Measurements from ENCODE around the gene EOLA1.
"Not testable (repeated sequence)": the region's sequence is repeated elsewhere in the genome, so short reads cannot be mapped to it uniquely, and the experiment has no call there.

EOLA1 gene

GRCh38 chrX:149534926-149535602 lies 5.7 kb upstream of the EOLA1 start:
- Mint-ChIP-seq H3K27ac (ENCODE audit: low read depth) (peak overlapping the region; percentile 10), H3K36me3 (ENCODE audit: insufficient read depth) (peaks cover 17% of the 10 kb centered on the region)
- H3K9me3 Mint-ChIP-seq; H3K27me3 Mint-ChIP-seq; ATAC-seq (replicated peaks; ENCODE audit: extremely low read depth, poor library complexity, severe bottlenecking); DNase-seq (ENCODE audit: low spot score in 2 of 2); H3K4me1 Mint-ChIP-seq; H3K4me3 Mint-ChIP-seq: not testable (repeated sequence)

DNA sequence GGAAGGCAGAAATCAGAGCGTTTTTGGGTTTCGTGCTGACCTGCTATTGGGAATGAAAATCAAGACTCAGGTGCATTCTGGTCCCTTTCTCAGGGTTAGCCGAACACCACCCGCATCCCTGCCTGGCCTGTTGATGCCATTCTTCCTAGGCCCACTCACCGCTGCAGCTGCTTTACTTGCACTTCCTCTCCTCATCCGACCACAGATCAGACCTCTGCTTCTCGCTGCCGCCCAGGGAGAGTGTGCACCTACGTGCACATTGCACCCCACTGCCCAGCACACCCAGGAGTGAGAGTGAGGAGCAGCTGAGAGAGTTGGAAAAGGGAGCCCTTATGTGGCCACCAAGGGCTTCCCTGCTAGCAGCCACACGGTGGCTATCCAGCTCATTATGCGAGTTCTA lies 3.3 kb upstream of the EOLA1 start:
- H3K4me3 Mint-ChIP-seq; H3K9me3 Mint-ChIP-seq; H3K4me1 Mint-ChIP-seq; ATAC-seq (replicated peaks; ENCODE audit: extremely low read depth, poor library complexity, severe bottlenecking); DNase-seq (ENCODE audit: low spot score in 2 of 2); H3K27ac Mint-ChIP-seq (ENCODE audit: low read depth); H3K27me3 Mint-ChIP-seq: not testable (repeated sequence)
- H3K36me3 Mint-ChIP-seq (ENCODE audit: insufficient read depth) = peaks cover 20% of the 10 kb centered on the region

DNA sequence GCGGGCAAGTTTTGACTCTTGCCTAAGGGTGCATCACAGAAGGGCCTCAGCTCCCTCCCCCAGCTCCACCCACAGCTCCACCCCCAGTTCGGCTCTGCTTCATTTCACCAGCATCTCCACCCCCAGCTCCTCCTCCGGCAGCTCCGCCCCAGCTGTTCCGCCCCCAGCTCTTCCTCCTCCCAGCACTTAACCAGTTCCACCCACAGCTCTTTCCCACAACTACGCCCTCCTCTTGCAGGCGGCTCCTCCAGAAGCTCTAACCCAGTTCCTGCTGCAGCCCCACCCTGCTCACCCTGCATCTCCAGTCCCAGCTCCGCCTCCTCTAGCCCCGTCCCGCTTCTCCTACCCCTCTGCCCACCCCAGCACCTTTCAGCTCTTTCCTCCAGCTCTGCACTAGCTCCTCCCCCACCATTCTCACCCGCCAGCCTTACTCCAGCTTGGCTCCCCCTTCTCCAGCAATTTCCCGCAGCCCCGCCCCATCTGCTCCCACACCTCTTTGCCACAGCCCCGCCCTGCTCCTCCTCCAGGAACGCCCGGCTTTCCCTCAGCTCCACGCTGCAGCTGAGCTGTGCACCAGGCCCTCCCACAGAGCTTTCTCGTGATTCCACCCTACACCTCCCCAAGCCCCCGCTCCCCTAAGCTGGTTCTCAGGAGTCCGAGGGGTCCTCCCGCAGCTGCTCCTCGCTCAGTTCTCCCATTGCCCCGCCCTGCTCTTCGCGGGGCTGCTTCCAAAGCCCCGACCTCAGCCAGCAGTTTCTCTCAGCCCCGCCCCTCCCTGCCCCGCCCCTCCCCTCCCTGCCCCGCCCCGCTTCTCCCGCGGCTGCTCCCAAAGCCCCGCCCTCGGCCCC lies 1.3 kb upstream of the EOLA1 start:
- Mint-ChIP-seq H3K36me3 (ENCODE audit: insufficient read depth) (peaks cover 15% of the 10 kb centered on the region), H3K4me3 (peak overlapping the region; percentile 71), H3K9me3 (no peaks in the 10 kb centered on the region), H3K27me3 (no peaks in the 10 kb centered on the region), H3K27ac (ENCODE audit: low read depth) (peak overlapping the region; percentile 98), H3K4me1 (no peaks in the 10 kb centered on the region)
- DNase-seq (ENCODE audit: low spot score in 2 of 2) (peak; percentile 78 to 84), ATAC-seq (replicated peaks; ENCODE audit: extremely low read depth, poor library complexity, severe bottlenecking) (peak; percentile 42)

GRCh38 chrX:149540131-149540620 lies 636 bp upstream of the EOLA1 start:
- no peaks in the 10 kb centered on the region for H3K27me3 Mint-ChIP-seq
- H3K9me3 Mint-ChIP-seq = no peaks in the 10 kb centered on the region
- peaks cover 17% of the 10 kb centered on the region for H3K36me3 Mint-ChIP-seq (ENCODE audit: insufficient read depth)
- peak overlapping the region; percentile 98 for H3K27ac Mint-ChIP-seq (ENCODE audit: low read depth)
- peak overlapping the region; percentile 71 for H3K4me3 Mint-ChIP-seq
- ATAC-seq (replicated peaks; ENCODE audit: extremely low read depth, poor library complexity, severe bottlenecking) (peak; percentile 55), DNase-seq (ENCODE audit: low spot score in 2 of 2) (peak; percentile 61 to 75)
- H3K4me1 Mint-ChIP-seq = no peaks in the 10 kb centered on the region

- Mint-ChIP-seq H3K9me3 (no peaks in the 10 kb centered on the region), H3K27me3 (no peaks in the 10 kb centered on the region), H3K4me1 (no peaks in the 10 kb centered on the region), H3K27ac (ENCODE audit: low read depth) (peak overlapping the region; percentile 98), H3K36me3 (ENCODE audit: insufficient read depth) (peaks cover 17% of the 10 kb centered on the region), H3K4me3 (peak overlapping the region; percentile 71)
- ATAC-seq (replicated peaks; ENCODE audit: extremely low read depth, poor library complexity, severe bottlenecking) (no peak), DNase-seq (ENCODE audit: low spot score in 2 of 2) (no peak)
These were observed 772 bp downstream of the EOLA1 start for GRCh38 chrX:149541521-149542047.

DNA sequence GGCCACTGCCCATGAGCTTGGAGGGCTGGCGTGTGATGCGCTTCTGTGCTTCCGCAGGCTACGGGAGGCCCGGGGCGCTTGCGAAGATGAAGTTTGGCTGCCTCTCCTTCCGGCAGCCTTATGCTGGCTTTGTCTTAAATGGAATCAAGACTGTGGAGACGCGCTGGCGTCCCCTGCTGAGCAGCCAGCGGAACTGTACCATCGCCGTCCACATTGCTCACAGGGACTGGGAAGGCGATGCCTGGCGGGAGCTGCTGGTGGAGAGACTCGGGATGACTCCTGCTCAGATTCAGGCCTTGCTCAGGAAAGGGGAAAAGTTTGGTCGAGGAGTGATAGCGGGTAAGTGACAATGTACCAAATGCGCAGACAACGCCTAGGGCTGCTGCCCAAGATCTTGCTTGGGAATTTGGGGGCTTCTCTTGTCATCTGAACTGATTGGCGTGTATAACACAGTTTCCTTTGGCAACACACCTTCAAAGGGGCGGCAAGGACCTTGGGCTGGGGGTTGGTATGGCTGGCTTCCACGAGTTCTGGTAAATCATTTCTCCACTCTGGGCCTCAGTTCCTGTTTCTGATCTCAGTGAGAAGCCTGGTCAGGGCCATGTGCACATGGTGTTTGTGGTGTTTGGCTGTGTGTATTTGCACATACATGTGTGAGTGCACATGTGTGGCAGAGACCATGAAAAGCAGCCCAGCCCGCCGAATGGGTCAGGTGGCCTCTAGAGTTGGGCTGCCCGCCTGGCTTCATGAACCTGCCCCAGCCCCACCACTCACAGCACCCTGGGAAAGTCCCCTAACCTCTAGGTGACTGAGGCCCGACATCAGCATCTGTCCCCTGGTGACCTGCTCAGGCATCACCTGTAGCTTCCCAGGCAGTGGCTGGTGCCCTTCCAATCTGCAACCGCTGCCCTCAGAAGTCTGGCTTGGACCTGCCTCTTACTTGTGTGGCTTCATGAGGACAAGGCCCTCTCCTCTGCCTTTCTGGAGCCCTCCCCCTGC lies 5.0 kb downstream of the EOLA1 start:
- DNase-seq (ENCODE audit: low spot score in 2 of 2); ATAC-seq (replicated peaks; ENCODE audit: extremely low read depth, poor library complexity, severe bottlenecking); H3K27ac Mint-ChIP-seq (ENCODE audit: low read depth); H3K9me3 Mint-ChIP-seq; H3K4me3 Mint-ChIP-seq; H3K4me1 Mint-ChIP-seq; H3K27me3 Mint-ChIP-seq; H3K36me3 Mint-ChIP-seq (ENCODE audit: insufficient read depth): not testable (repeated sequence)

DNA sequence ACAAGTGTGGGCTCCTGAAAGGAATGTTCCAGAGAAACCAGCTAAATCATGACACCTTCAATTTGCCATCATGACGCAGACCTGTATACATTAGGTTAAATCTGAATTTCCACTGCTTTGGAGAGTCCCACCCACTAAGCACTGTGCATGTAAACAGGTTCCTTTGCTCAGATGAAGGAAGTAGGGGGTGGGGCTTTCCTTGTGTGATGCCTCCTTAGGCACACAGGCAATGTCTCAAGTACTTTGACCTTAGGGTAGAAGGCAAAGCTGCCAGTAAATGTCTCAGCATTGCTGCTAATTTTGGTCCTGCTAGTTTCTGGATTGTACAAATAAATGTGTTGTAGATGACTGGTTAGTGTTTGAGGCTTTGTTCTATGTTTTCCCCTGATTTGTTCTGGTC lies 6.2 kb downstream of the EOLA1 start:
- ATAC-seq (replicated peaks; ENCODE audit: extremely low read depth, poor library complexity, severe bottlenecking); H3K4me3 Mint-ChIP-seq; H3K27me3 Mint-ChIP-seq; DNase-seq (ENCODE audit: low spot score in 2 of 2); H3K36me3 Mint-ChIP-seq (ENCODE audit: insufficient read depth); H3K9me3 Mint-ChIP-seq; H3K27ac Mint-ChIP-seq (ENCODE audit: low read depth); H3K4me1 Mint-ChIP-seq: not testable (repeated sequence)

DNA sequence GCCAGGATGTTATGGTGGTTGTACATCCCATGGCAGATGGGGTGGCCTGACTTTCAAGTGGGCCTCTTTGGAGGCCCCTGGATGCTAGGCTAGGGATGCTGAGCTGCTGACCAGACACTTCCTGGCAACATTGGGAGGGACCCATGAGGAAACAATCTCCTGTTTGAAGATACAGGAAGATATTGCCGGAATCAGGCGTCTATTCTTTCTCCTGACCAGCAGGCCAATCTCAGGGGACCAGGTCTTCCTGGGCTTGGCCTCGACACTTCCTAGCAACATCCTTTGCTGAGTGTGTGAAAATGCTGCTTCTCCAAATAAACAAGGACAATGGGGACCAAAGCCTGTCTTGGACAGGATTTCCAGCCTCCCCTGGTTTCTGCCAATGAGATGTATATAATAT lies 7.0 kb downstream of the EOLA1 start:
- not testable (repeated sequence) for H3K9me3 Mint-ChIP-seq; ATAC-seq (replicated peaks; ENCODE audit: extremely low read depth, poor library complexity, severe bottlenecking); H3K27me3 Mint-ChIP-seq; DNase-seq (ENCODE audit: low spot score in 2 of 2); H3K4me3 Mint-ChIP-seq; H3K4me1 Mint-ChIP-seq; H3K27ac Mint-ChIP-seq (ENCODE audit: low read depth); H3K36me3 Mint-ChIP-seq (ENCODE audit: insufficient read depth)

- not testable (repeated sequence) for ATAC-seq (replicated peaks; ENCODE audit: extremely low read depth, poor library complexity, severe bottlenecking); H3K9me3 Mint-ChIP-seq; DNase-seq (ENCODE audit: low spot score in 2 of 2); H3K4me3 Mint-ChIP-seq; H3K4me1 Mint-ChIP-seq; H3K27me3 Mint-ChIP-seq; H3K36me3 Mint-ChIP-seq (ENCODE audit: insufficient read depth)
- peak within 1 kb of the TSS; percentile 62 for H3K27ac Mint-ChIP-seq (ENCODE audit: low read depth)
These were observed 8.9 kb downstream of the EOLA1 start, which contains the start of gene HSFX3 for GRCh38 chrX:149549701-149550100. TSS of gene HSFX3 (minus strand) at chrX:149549924. CDS start at chrX:149549852, 72 bp downstream.

DNA sequence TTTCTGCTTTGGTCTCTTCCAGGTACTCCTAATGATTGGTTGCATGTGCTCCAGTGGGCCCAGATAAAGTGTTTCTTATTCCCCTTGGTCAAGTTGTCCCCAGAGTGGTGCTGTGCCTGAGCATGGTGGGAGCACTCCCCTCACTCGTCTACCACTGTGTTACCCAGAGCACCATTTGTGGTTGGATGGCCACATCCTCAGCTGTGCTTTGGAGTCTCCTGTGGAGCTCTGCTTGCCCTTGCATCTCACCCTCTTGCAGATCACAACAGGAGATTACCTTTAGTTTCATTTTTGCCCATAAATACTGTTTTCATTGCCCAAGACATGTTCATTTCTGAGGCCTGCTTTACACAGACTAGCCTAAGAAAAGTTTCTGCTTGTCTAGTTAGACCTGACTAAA lies 9.6 kb downstream of the EOLA1 start:
- H3K4me1 Mint-ChIP-seq; H3K36me3 Mint-ChIP-seq (ENCODE audit: insufficient read depth); H3K4me3 Mint-ChIP-seq; H3K9me3 Mint-ChIP-seq; DNase-seq (ENCODE audit: low spot score in 2 of 2); H3K27me3 Mint-ChIP-seq: not testable (repeated sequence)
- peak; percentile 66 for ATAC-seq (replicated peaks; ENCODE audit: extremely low read depth, poor library complexity, severe bottlenecking)
- H3K27ac Mint-ChIP-seq (ENCODE audit: low read depth) = peak overlapping the region; percentile 62

DNA sequence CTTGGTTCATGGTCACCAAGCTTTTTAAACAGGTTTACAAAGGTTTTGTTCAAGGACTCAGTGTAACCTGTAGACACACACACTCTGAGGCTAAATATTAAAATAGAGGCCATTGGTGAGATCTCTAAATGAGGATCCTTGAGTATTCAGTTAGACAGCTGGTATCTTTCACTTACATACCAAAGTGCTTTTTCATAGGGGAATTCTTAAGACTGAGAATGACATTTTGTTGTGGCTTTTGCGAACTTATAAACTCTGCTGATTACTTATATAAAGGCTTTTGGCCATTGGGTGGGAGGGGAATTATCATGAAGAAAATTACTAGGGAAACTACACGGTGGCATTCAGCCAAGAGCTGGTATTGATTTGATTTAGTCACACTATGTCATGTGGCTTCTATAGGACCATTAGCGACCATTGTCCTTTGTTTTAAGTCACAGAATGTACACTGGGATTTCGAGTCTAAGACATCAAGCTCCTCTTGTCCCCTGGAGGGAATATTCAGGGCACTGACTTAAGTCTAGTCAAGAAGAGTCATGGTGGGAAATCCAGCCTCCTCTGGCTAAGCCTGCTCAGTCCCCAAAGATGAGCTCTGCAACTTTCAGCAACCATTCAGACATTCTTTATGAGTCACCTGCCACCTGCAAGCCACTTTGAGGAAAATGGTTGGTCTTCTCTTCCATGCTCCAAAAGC lies 10.6 kb downstream of the EOLA1 start:
- H3K4me3 Mint-ChIP-seq; H3K27me3 Mint-ChIP-seq; H3K27ac Mint-ChIP-seq (ENCODE audit: low read depth); ATAC-seq (replicated peaks; ENCODE audit: extremely low read depth, poor library complexity, severe bottlenecking); H3K4me1 Mint-ChIP-seq; DNase-seq (ENCODE audit: low spot score in 2 of 2); H3K36me3 Mint-ChIP-seq (ENCODE audit: insufficient read depth); H3K9me3 Mint-ChIP-seq: not testable (repeated sequence)
